Hepatic stellate cell (primary cell): ENCODE results near the gene CCDC14.
A peak's percentile ranks its signal among the peaks of the same experiment; 100 is the strongest.
"Not testable (repeated sequence)": the region's sequence is repeated elsewhere in the genome, so short reads cannot be mapped to it uniquely, and the experiment has no call there.

Source experiments
- DNase-seq: peaks from one replicate; pipeline ENCODE4 v3.0.0; 2011; ENCODE audit warnings: low spot score

The CCDC14 gene

GRCh38 chr3:123966799-123967198 lies 5.8 kb upstream of the CCDC14 start:
- not testable (repeated sequence) for DNase-seq

GRCh38 chr3:123964793-123965192 lies 3.8 kb upstream of the CCDC14 start:
- not testable (repeated sequence) for DNase-seq

GRCh38 chr3:123961508-123961856 lies 453 bp upstream of the CCDC14 start:
- no peak for DNase-seq

- no peak for DNase-seq
These were observed 7.3 kb downstream of the CCDC14 start for GRCh38 chr3:123953735-123954134.

GRCh38 chr3:123952844-123953520 lies 8.0 kb downstream of the CCDC14 start:
- DNase-seq, result no peak

- DNase-seq, result no peak
These were observed 9.2 kb downstream of the CCDC14 start for GRCh38 chr3:123951522-123952447.

GRCh38 chr3:123949641-123950040 lies 11.4 kb downstream of the CCDC14 start:
- peak; percentile 17 for DNase-seq

- no peak for DNase-seq
These were observed 12.6 kb downstream of the CCDC14 start for GRCh38 chr3:123948449-123948848.

GRCh38 chr3:123947482-123947881 lies 13.5 kb downstream of the CCDC14 start:
- DNase-seq, result no peak

- no peak for DNase-seq
These were observed 19.5 kb downstream of the CCDC14 start for GRCh38 chr3:123941542-123941941.

- DNase-seq, result no peak
These were observed 19.9 kb downstream of the CCDC14 start for GRCh38 chr3:123941121-123941520.

- DNase-seq, result no peak
These were observed 21.3 kb downstream of the CCDC14 start for GRCh38 chr3:123939706-123940105.

GRCh38 chr3:123936400-123936799 lies 24.6 kb downstream of the CCDC14 start:
- DNase-seq, result no peak

- no peak for DNase-seq
These were observed 25.2 kb downstream of the CCDC14 start for GRCh38 chr3:123935830-123936229.

- DNase-seq, result no peak
These were observed 26.8 kb downstream of the CCDC14 start for GRCh38 chr3:123934250-123934649.

- no peak for DNase-seq
These were observed 30.6 kb downstream of the CCDC14 start for GRCh38 chr3:123930445-123930844.

GRCh38 chr3:123929325-123929724 lies 31.7 kb downstream of the CCDC14 start:
- no peak for DNase-seq

GRCh38 chr3:123926396-123926795 lies 34.6 kb downstream of the CCDC14 start:
- no peak for DNase-seq

- DNase-seq, result no peak
These were observed 40.2 kb downstream of the CCDC14 start for GRCh38 chr3:123920868-123921267.

GRCh38 chr3:123920383-123920782 lies 40.6 kb downstream of the CCDC14 start:
- DNase-seq, result no peak

GRCh38 chr3:123919353-123919752 lies 41.7 kb downstream of the CCDC14 start:
- no peak for DNase-seq

- no peak for DNase-seq
These were observed 46.2 kb downstream of the CCDC14 start for GRCh38 chr3:123914829-123915228.

GRCh38 chr3:123909785-123910184 lies 51.2 kb downstream of the CCDC14 start:
- no peak for DNase-seq
